GM12875 (cell line): ENCODE measurements around the gene YWHAB.
A peak's percentile ranks its signal among the peaks of the same experiment; 100 is the strongest.

Experiments used
- H3K4me3 ChIP-seq: one replicate; pipeline ENCODE4 v1.5.1; 2011; ENCODE audit warnings: low read depth, low read length, control low read depth
- TF ChIP-seq, protein P1 (sequence below): IDR thresholded peaks from 2 replicates; pipeline ENCODE4 v1.5.1; 2011; ENCODE audit warnings: low read depth, mild to moderate bottlenecking, control low read depth, inconsistent platforms, low read length, moderate library complexity, borderline replicate concordance; ENCODE audit not compliant: insufficient read depth

The YWHAB gene

DNA sequence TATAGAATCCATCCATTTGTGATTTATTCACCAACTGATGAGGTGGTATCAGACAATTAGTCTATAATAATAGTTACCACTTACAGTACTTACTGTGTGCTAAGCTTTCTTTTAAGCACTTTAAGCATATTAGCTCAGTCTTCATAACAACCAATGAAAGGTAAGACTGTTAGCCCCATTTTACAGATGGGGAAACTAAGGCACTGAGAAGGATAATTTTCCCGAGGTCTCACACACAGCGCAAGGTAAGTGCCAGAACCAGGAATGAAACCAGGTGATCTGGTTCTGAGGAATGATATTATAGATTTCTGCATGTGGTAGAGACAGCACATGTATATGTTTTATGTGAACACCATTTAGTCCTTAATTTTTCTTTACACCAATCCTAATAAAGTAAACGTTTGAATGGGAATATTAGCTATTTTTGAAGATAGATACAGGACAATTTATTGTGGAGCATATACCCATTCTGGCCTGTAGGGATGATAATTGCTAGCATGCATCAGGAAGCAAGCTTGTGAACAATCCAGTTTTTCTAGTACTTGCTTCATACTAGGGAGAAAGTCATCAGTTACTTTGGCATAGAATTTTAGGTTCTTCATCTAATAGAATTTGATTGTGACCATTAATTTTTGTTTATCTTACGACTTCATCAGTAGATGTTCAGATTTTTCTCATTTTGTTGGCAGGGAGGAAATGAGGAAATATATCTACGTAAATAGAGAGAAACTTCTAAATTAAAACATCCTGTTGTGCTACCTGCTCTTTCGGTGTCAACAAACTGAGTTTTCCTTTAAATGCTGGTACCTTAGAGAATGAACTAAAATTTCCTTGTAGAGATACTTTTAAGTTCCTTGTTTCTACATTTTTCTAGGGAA, 3.0 kb downstream of the YWHAB start:
- H3K4me3 ChIP-seq = no peak overlapping the region
- TF ChIP-seq, protein P1, sequence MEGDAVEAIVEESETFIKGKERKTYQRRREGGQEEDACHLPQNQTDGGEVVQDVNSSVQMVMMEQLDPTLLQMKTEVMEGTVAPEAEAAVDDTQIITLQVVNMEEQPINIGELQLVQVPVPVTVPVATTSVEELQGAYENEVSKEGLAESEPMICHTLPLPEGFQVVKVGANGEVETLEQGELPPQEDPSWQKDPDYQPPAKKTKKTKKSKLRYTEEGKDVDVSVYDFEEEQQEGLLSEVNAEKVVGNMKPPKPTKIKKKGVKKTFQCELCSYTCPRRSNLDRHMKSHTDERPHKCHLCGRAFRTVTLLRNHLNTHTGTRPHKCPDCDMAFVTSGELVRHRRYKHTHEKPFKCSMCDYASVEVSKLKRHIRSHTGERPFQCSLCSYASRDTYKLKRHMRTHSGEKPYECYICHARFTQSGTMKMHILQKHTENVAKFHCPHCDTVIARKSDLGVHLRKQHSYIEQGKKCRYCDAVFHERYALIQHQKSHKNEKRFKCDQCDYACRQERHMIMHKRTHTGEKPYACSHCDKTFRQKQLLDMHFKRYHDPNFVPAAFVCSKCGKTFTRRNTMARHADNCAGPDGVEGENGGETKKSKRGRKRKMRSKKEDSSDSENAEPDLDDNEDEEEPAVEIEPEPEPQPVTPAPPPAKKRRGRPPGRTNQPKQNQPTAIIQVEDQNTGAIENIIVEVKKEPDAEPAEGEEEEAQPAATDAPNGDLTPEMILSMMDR = peak; percentile 28; the same call in 1 of the 2 replicates

DNA sequence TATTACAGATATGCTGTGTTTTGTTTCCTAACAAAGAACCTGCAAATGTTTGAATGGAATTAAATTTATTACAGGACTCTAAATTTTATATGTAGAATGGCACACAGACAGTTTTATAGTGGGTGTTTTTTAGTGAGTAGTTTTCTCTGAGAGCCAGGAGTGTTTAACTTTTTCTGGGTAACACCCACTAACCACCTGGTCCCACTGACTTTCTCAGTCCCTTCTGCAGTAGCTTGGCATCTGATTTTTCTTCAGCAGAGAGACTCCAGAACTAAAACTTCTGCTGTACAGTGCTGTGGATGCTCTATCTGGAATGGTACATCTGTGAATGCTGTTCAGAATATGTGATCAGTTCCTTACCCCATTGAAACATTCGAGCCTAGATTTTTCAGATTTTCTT, 6.3 kb downstream of the YWHAB start:
- TF ChIP-seq, protein P1 = no peak
- no peak overlapping the region for H3K4me3 ChIP-seq

DNA sequence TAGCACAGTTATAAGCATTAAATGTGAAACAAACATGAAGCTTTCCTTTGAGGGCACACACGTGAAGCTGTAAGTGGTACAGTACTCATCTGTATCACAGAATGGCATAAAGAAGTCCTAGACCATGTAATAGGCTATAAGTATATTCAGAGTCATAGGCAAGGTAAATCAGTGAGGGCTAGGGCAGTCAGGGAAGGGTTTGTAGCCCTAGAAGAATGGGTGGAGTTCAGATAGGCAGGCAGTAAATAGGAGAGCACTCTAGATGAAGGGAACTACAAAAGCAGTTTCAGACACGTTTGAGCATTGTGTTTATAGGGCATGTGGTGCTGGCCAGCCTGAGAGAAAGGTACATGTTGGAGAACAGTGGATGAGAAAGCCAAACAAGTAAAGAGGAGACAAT, 9.5 kb downstream of the YWHAB start:
- TF ChIP-seq, protein P1 = no peak
- H3K4me3 ChIP-seq = no peak overlapping the region

DNA sequence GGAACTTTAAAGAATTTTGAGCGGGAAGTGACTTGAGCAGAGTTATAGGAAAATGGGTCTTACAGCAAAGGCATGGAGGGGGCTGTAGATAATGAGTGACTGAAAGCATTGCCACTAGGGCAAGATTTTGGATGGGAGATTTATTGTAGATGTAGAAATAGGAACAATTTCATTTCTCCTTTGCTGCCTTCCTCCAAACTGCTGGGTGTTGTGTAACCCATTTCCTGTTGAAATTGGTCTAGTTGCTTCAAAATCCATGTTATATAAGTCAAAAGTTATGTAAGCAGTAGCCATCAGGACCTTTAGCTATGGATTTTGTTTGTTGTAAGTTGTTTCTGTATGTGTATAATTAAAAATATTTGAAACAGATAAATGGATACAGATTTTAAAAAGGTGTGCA, 11.1 kb downstream of the YWHAB start:
- TF ChIP-seq, protein P1 = no peak
- H3K4me3 ChIP-seq = no peak overlapping the region

DNA sequence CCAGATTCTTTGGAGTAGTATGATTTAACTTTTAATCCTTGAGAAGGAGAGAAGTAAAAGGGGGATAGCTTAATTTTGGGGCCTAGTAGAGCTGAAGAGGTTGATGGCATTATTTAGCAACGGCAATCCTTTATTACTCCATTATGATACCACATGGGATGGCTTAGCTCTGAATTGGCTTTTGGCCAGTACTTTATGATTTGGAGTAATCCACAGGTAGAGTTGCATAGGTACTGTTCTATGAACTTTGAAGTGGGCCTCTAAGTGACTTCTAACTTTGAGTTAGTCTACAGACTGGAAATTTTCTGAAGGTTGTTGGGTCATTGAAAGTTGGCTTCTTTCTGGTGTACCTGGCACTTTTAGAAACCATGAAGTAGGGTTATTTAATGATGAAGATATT, 11.6 kb downstream of the YWHAB start:
- TF ChIP-seq, protein P1 = no peak
- no peak overlapping the region for H3K4me3 ChIP-seq

DNA sequence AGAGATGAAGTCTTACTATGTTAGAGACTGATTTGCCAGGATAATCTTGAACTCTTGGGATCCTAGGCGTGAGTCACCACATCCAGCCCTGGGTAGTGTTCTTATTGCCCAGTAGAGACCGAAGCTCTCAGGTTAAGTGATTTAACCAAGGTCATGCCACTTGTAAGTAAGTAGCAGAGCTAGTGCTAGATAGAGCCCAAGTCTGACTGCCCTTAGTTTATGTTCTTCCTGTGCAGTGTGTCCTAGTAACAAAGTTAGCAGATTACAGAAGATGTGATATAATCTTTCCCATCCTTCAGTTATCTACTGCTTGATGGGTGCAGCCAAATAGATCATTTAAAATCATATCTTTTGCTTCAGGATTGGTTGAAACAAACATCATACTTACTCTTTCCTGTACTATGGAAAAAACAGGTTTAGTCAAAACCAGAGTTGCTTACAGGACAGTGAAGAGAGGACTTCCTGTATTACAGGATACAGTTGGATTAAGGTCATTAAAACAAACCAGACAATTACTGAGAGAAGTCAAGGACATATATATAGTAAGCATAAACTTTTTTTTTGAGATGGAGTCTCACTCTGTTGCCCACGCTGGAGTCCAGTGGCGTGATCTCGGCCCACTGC, 14.8 kb downstream of the YWHAB start:
- no peak overlapping the region for H3K4me3 ChIP-seq
- TF ChIP-seq, protein P1 = no peak

DNA sequence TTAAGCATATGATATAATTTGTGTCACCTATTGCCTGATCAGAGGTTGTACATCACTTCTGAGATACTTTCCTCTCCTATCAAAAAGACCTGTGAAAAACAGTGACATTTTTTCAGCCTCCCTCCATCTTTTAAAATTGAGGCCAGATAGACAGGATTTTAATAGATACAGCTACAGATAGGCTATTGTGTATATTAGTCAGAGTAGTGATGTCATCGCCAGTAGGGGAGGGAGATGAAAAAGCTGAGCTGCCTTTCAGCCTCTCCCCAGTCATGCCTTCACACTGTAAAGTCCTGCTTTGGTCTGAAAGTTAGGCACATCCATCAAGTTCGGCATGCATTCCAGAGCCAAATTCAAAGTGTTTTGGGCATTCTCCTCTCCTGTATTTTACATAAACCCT, 16.5 kb downstream of the YWHAB start:
- TF ChIP-seq, protein P1 = no peak
- no peak overlapping the region for H3K4me3 ChIP-seq
